Measurements from ENCODE around the gene TMEM132C. TPM values are rescaled to one million over a fixed set of nuclear protein-coding genes. Genes with fewer than 3 reads are reported as not detected.

TMEM132C gene
- total RNA-seq, 4 donors from 2014 or later = 2.0 to 3.7 (median 3.0) TPM

DNA sequence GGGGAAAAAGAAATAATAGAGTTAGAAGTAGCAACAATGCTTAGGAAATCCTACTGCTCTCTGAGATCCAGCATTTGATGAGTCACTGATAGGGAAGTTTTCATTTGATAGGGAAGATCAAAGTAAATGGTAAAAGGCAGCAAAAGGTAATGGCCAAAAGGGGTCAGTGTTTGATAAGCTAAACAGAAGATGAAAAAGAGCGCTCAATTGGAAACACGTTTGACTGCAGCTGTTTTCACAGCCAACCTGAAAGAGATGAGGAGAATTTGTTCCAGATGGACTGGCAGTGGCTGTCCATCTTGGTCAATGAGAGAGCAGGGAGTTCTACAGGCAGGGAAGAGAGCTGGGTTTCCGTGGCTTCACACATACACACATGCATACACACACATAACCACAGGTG lies 264.2 kb downstream of the TMEM132C start:
- no peak for DNase-seq (ENCODE audit: low spot score in 2 of 2)
- 53 to 61% methylated on average over 3 of the region's 3 CpGs for WGBS, 2 donors
- TF ChIP-seq POLR2A (IDR thresholded peaks at IDR 0.05) = no peak
- TF ChIP-seq, protein P1, sequence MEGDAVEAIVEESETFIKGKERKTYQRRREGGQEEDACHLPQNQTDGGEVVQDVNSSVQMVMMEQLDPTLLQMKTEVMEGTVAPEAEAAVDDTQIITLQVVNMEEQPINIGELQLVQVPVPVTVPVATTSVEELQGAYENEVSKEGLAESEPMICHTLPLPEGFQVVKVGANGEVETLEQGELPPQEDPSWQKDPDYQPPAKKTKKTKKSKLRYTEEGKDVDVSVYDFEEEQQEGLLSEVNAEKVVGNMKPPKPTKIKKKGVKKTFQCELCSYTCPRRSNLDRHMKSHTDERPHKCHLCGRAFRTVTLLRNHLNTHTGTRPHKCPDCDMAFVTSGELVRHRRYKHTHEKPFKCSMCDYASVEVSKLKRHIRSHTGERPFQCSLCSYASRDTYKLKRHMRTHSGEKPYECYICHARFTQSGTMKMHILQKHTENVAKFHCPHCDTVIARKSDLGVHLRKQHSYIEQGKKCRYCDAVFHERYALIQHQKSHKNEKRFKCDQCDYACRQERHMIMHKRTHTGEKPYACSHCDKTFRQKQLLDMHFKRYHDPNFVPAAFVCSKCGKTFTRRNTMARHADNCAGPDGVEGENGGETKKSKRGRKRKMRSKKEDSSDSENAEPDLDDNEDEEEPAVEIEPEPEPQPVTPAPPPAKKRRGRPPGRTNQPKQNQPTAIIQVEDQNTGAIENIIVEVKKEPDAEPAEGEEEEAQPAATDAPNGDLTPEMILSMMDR (IDR thresholded peaks at IDR 0.05) = no peak
- no peak overlapping the region for H3K4me3 ChIP-seq (ENCODE audit: low read depth, poor library complexity, severe bottlenecking)
- intact Hi-C loops (cut with DNase I; ENCODE audit: low total_unique reads) = no loop called here

DNA sequence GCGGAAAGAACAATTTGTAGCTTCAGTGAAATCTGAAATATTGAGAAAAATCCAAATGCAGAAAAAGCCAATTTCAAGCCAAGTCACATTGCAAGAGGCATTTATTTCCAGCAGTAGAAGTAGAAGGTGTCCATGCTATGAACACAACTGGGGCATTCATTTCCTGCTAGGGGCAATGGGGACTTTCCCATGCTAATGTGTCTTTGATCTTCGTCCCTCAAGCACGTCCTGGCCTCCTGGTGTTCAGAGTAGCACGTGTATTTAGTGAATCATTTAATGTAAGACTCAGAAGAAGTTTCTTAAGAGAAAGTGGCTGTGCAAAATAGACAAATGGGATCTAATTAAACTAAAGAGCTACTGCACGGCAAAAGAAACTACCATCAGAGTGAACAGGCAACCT lies 267.9 kb downstream of the TMEM132C start:
- 56 to 57% methylated on average over 5 of the region's 5 CpGs for WGBS, 2 donors
- intact Hi-C loops (cut with DNase I; ENCODE audit: low total_unique reads) = no loop called here
- DNase-seq (ENCODE audit: low spot score in 2 of 2) = no peak
- H3K4me3 ChIP-seq (ENCODE audit: low read depth, poor library complexity, severe bottlenecking) = no peak overlapping the region
- no peak for TF ChIP-seq POLR2A (IDR thresholded peaks at IDR 0.05)
- TF ChIP-seq, protein P1 (IDR thresholded peaks at IDR 0.05) = no peak

DNA sequence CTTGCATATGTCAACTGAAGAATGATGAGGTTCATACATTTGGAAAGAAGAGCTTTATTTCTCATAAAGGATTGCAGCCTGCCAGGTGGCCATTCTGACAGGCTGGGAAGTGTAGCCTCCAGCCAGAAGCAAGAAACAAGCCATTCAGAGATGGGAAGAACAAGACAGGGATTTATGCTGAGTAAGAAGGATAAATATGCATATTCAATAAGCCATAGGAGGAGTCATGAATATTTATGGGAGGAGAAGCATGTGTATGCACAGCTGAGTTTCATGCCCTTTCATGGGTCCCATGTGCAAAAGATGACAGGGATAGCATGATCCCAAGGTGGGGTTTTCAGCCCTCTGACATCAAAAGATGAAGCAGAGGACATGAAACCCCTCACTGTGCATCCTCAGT lies 269.8 kb downstream of the TMEM132C start:
- intact Hi-C loops (cut with DNase I; ENCODE audit: low total_unique reads) = no loop called here
- DNase-seq (ENCODE audit: low spot score in 2 of 2) = no peak
- no peak overlapping the region for H3K4me3 ChIP-seq (ENCODE audit: low read depth, poor library complexity, severe bottlenecking)
- TF ChIP-seq, protein P1 (IDR thresholded peaks at IDR 0.05) = no peak

DNA sequence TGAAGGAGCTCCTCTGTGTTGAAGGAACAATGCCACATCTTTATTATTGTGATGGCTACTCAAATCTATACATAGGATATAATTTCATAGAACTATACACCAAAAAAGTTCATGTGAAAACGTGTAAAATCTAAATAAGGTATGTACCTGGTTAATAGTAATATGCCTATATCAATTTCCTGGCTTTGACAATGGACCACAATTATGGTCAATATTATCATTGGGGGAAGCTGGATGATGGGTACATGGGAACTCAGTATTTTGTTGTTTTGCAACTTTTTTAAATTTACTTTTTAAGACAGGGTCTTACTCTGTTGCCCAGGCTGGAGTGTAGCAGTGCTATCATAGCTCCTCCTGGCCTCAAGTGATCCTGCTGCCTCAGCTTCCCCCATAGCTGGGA lies 270.7 kb downstream of the TMEM132C start:
- no peak for DNase-seq (ENCODE audit: low spot score in 2 of 2)
- WGBS, 2 donors = 62 to 66% methylated on average over 1 of the region's 1 CpG
- no peak overlapping the region for H3K4me3 ChIP-seq (ENCODE audit: low read depth, poor library complexity, severe bottlenecking)
- intact Hi-C loops (cut with DNase I; ENCODE audit: low total_unique reads) = no loop called here
- TF ChIP-seq POLR2A (IDR thresholded peaks at IDR 0.05) = no peak
- TF ChIP-seq, protein P1 (IDR thresholded peaks at IDR 0.05) = no peak

DNA sequence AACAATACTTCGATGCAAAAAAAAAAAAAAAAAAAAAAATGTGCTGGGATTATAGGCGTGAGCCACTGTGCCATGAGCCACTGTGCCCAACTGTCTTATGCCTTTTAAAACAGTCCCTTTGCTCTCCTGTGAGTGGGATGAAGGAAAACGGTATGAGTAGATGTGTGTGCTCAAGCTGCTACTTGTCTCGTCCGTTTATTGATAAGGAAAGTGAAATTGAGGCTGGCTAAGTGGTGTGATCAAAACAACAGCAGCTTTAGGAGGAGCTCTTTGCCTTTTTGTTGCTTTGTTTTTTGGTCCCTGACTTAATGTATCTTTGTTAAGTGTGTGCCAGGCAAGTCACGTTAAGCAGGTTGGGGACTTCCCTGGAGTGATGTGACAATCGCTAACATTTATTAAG lies 275.9 kb downstream of the TMEM132C start:
- no peak for DNase-seq (ENCODE audit: low spot score in 2 of 2)
- no peak overlapping the region for H3K4me3 ChIP-seq (ENCODE audit: low read depth, poor library complexity, severe bottlenecking)
- WGBS, 2 donors = 77 to 79% methylated on average over 7 of the region's 7 CpGs
- intact Hi-C loops (cut with DNase I; ENCODE audit: low total_unique reads) = no loop called here
- no peak for TF ChIP-seq POLR2A (IDR thresholded peaks at IDR 0.05)
- TF ChIP-seq, protein P1 (IDR thresholded peaks at IDR 0.05) = no peak

DNA sequence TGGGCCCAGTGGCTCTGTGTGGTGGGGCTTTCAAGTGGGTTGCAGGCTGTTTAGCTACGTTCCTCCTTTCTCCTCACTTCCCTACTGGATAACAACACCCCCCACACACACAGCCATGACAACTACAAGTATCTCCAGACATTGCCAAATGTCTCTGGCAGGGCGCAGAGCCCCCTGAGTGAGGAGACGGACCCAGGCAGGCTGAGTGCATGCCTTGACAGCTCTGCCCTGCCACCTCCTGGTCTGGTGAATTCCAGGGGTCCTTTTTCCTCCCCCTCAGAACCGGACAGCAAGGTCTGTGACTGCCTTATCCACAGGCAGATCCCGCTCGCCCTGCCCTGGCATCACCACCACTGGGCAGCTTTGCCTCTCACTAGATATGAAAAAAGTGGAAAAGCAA lies 276.5 kb downstream of the TMEM132C start:
- no peak for DNase-seq (ENCODE audit: low spot score in 2 of 2)
- TF ChIP-seq, protein P1 (IDR thresholded peaks at IDR 0.05) = no peak
- TF ChIP-seq POLR2A (IDR thresholded peaks at IDR 0.05) = no peak
- intact Hi-C loops (cut with DNase I; ENCODE audit: low total_unique reads) = no loop called here
- H3K4me3 ChIP-seq (ENCODE audit: low read depth, poor library complexity, severe bottlenecking) = no peak overlapping the region
- 70 to 72% methylated on average over 6 of the region's 6 CpGs for WGBS, 2 donors

Measured in lower leg skin (tissue), 4 donors.